Bronchial epithelial cell (primary cell): ENCODE data around the gene PTPN14. TPM values are rescaled to one million over a fixed set of nuclear protein-coding genes. Genes with fewer than 3 reads are reported as not detected.

ENCODE experiments used
- DNase-seq: peaks from one replicate; pipeline ENCODE4 v3.0.0-alpha.2; 2010; ENCODE audit warnings: low read depth
- FAIRE-seq: peaks from 2 replicates; lab custom pipeline; 2011; peaks lifted over from hg19 to GRCh38; lab: Jason Lieb, UNC
- H3K27me3 ChIP-seq: 2 replicates; pipeline ENCODE4 v1.5.1; 2011; ENCODE audit warnings: low read length; ENCODE audit not compliant: control insufficient read depth, insufficient read depth
- H3K36me3 ChIP-seq: 2 replicates; pipeline ENCODE4 v1.5.1; 2011; ENCODE audit warnings: low read length; ENCODE audit not compliant: control insufficient read depth, insufficient read depth
- H3K4me3 ChIP-seq: 2 replicates; pipeline ENCODE4 v1.5.1; 2011; ENCODE audit warnings: mild to moderate bottlenecking, low read depth, low read length, control low read depth
- CTCF ChIP-seq: IDR thresholded peaks from 2 replicates; pipeline ENCODE4 v1.5.1; 2011; ENCODE audit warnings: mild to moderate bottlenecking, moderate library complexity, low read length, control low read depth, inconsistent platforms; ENCODE audit not compliant: insufficient read depth, severe bottlenecking
- total RNA-seq: library from RNA; depleted of rRNA; stranded (reverse); fragments of >200 nt; gene quantifications from 2 replicates; pipeline ENCODE4 v1.2.1, GENCODE V29; 2014

Gene PTPN14
- total RNA-seq, 1 donor from 2014 or later = 28.4 TPM

GRCh38 chr1:214329470-214330220 is 221.8 kb downstream of the PTPN14 start:
- peaks cover 10% of the 10 kb centered on the region for H3K36me3 ChIP-seq
- peak; percentile 23 for FAIRE-seq
- no peak overlapping the region for H3K4me3 ChIP-seq
- DNase-seq = peak; percentile 42
- no peaks in the 10 kb centered on the region for H3K27me3 ChIP-seq
- TF ChIP-seq CTCF = no peak

GRCh38 chr1:214328770-214329469 is 222.5 kb downstream of the PTPN14 start:
- H3K27me3 ChIP-seq = no peaks in the 10 kb centered on the region
- DNase-seq (peak; percentile 81), FAIRE-seq (peak; percentile 86)
- H3K4me3 ChIP-seq = no peak overlapping the region
- TF ChIP-seq CTCF = peak; percentile 95
- H3K36me3 ChIP-seq = peaks cover 5% of the 10 kb centered on the region

GRCh38 chr1:214327514-214327913 is 223.9 kb downstream of the PTPN14 start:
- no peak for FAIRE-seq
- TF ChIP-seq CTCF = no peak
- Histone ChIP-seq H3K27me3 (no peaks in the 10 kb centered on the region), H3K4me3 (no peak overlapping the region), H3K36me3 (peaks cover 2% of the 10 kb centered on the region)
- no peak for DNase-seq

GRCh38 chr1:214326406-214326805 is 225.0 kb downstream of the PTPN14 start:
- Histone ChIP-seq H3K4me3 (no peak overlapping the region), H3K36me3 (peaks cover 2% of the 10 kb centered on the region), H3K27me3 (no peaks in the 10 kb centered on the region)
- TF ChIP-seq CTCF = no peak
- DNase-seq (no peak), FAIRE-seq (no peak)

GRCh38 chr1:214324896-214325800 is 226.3 kb downstream of the PTPN14 start:
- DNase-seq (no peak), FAIRE-seq (no peak)
- Histone ChIP-seq H3K27me3 (no peaks in the 10 kb centered on the region), H3K4me3 (no peak overlapping the region), H3K36me3 (peaks cover 2% of the 10 kb centered on the region)
- no peak for TF ChIP-seq CTCF
